Endodermal cell (in vitro differentiated cells): ENCODE data around the gene PRKCQ. TPM values are rescaled to one million over a fixed set of nuclear protein-coding genes. Genes with fewer than 3 reads are reported as not detected.

Experiments
- DNase-seq: peaks from one replicate; pipeline ENCODE4 v3.0.0-alpha.2; 2017
- H3K27ac ChIP-seq: 2 replicates; pipeline ENCODE4 v1.5.1; 2013; ENCODE audit warnings: mild to moderate bottlenecking, low read depth, low read length, moderate library complexity
- H3K27me3 ChIP-seq: 2 replicates; pipeline ENCODE4 v1.6.1; 2013; ENCODE audit warnings: mild to moderate bottlenecking, low read length, moderate library complexity; ENCODE audit not compliant: insufficient read depth, control insufficient read depth, poor library complexity, severe bottlenecking
- H3K36me3 ChIP-seq: 2 replicates; pipeline ENCODE4 v1.7.0; 2013; ENCODE audit warnings: mild to moderate bottlenecking, low read length, moderate library complexity; ENCODE audit not compliant: control insufficient read depth, insufficient read depth
- H3K4me1 ChIP-seq: one replicate; pipeline ENCODE4 v1.7.0; 2013; ENCODE audit warnings: low read length; ENCODE audit not compliant: control insufficient read depth, insufficient read depth
- H3K4me3 ChIP-seq: 2 replicates; pipeline ENCODE4 v1.5.1; 2013; ENCODE audit warnings: mild to moderate bottlenecking, low read length, moderate library complexity
- H3K9ac ChIP-seq: 2 replicates; pipeline ENCODE4 v1.6.1; 2013; ENCODE audit warnings: mild to moderate bottlenecking, low read length, moderate library complexity; ENCODE audit not compliant: poor library complexity, severe bottlenecking; ENCODE audit errors: extremely low read depth
- H3K9me3 ChIP-seq: 2 replicates; pipeline ENCODE4 v1.6.1; 2013; ENCODE audit warnings: mild to moderate bottlenecking, low read length, moderate library complexity; ENCODE audit not compliant: control insufficient read depth
- H3K27ac Mint-ChIP-seq: 2 replicates; pipeline ENCODE4 v1.8.0; 2020; ENCODE audit warnings: mixed read lengths
- H3K27me3 Mint-ChIP-seq: 2 replicates; pipeline ENCODE4 v1.8.0; 2021; ENCODE audit warnings: mild to moderate bottlenecking, mixed read lengths; ENCODE audit not compliant: insufficient read depth
- H3K36me3 Mint-ChIP-seq: 2 replicates; pipeline ENCODE4 v1.8.0; 2020; ENCODE audit warnings: low read depth, mixed read lengths
- H3K4me1 Mint-ChIP-seq: 2 replicates; pipeline ENCODE4 v1.8.0; 2020; ENCODE audit warnings: mixed read lengths
- H3K4me3 Mint-ChIP-seq: 2 replicates; pipeline ENCODE4 v1.8.0; 2020; ENCODE audit warnings: mild to moderate bottlenecking, moderate library complexity, mixed read lengths
- H3K9me3 Mint-ChIP-seq: 2 replicates; pipeline ENCODE4 v1.8.0; 2020; ENCODE audit warnings: mild to moderate bottlenecking, mixed read lengths
- WGBS, 2 experiments: methylation state at CpG; one replicate each; pipeline versions ENCODE4 v1.1.5 to v1.1.7; 2013; ENCODE audit warnings: missing lambda C conversion rate in 2 of 2, mixed read lengths in 1 of 2; ENCODE audit not compliant: insufficient coverage in 1 of 2, insufficient read length in 1 of 2; 5-methylcytosine and 5-hydroxymethylcytosine counted together
- total RNA-seq, 2 donors: library from RNA; stranded (reverse); fragmentation: NEBNext Ultra II Directional in 1 of 2; extraction: Animal tissue kit (Norgen Biotek cat#: 25700) in 1 of 2; gene quantifications; 2 replicates in 1 of 2; 3 replicates in 1 of 2; pipeline ENCODE4 v1.2.1, GENCODE V29; 2021
- TF ChIP-seq, protein P1 (sequence below): fragments of 200-600 bp; sonication (generic); conservative IDR thresholded peaks from 2 replicates; pipeline ENCODE4 v1.5.0; 2021; ENCODE audit warnings: antibody characterized with exemption, mild to moderate bottlenecking

The PRKCQ gene
- total RNA-seq, 2 donors from 2014 or later: 24.3 to 29.1 TPM

- Mint-ChIP-seq H3K27me3 (no peaks in the 10 kb centered on the region), H3K9me3 (no peaks in the 10 kb centered on the region), H3K4me3 (no peak overlapping the region), H3K27ac (no peak overlapping the region), H3K36me3 (peaks cover 8% of the 10 kb centered on the region), H3K4me1 (peaks cover 42% of the 10 kb centered on the region)
- no peak for DNase-seq
- H3K36me3 ChIP-seq: peaks cover 24% of the 10 kb centered on the region
- H3K4me1 ChIP-seq: peaks cover 12% of the 10 kb centered on the region
- no peak overlapping the region for H3K9ac ChIP-seq
- no peak overlapping the region for H3K4me3 ChIP-seq
- no peaks in the 10 kb centered on the region for H3K9me3 ChIP-seq
- 92 to 98% methylated on average over 5 to 6 of the region's 6 CpGs for WGBS, 2 experiments
- no peak overlapping the region for H3K27ac ChIP-seq
- no peaks in the 10 kb centered on the region for H3K27me3 ChIP-seq
- TF ChIP-seq, protein P1, sequence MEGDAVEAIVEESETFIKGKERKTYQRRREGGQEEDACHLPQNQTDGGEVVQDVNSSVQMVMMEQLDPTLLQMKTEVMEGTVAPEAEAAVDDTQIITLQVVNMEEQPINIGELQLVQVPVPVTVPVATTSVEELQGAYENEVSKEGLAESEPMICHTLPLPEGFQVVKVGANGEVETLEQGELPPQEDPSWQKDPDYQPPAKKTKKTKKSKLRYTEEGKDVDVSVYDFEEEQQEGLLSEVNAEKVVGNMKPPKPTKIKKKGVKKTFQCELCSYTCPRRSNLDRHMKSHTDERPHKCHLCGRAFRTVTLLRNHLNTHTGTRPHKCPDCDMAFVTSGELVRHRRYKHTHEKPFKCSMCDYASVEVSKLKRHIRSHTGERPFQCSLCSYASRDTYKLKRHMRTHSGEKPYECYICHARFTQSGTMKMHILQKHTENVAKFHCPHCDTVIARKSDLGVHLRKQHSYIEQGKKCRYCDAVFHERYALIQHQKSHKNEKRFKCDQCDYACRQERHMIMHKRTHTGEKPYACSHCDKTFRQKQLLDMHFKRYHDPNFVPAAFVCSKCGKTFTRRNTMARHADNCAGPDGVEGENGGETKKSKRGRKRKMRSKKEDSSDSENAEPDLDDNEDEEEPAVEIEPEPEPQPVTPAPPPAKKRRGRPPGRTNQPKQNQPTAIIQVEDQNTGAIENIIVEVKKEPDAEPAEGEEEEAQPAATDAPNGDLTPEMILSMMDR: no peak
Measured at GRCh38 chr10:6522230-6522629, 57.8 kb downstream of the PRKCQ start.

GRCh38 chr10:6520138-6520537 lies 59.9 kb downstream of the PRKCQ start:
- no peaks in the 10 kb centered on the region for H3K9me3 Mint-ChIP-seq
- Histone ChIP-seq H3K36me3 (peaks cover 11% of the 10 kb centered on the region), H3K9me3 (no peaks in the 10 kb centered on the region), H3K27ac (no peak overlapping the region), H3K9ac (no peak overlapping the region), H3K4me1 (peaks cover 16% of the 10 kb centered on the region), H3K27me3 (no peaks in the 10 kb centered on the region), H3K4me3 (no peak overlapping the region)
- no peak overlapping the region for H3K4me3 Mint-ChIP-seq
- no peak for DNase-seq
- H3K36me3 Mint-ChIP-seq: no peaks in the 10 kb centered on the region
- no peaks in the 10 kb centered on the region for H3K27me3 Mint-ChIP-seq
- WGBS, 2 experiments: 95 to 96% methylated on average over 2 to 10 of the region's 10 CpGs
- TF ChIP-seq, protein P1: no peak
- peaks cover 46% of the 10 kb centered on the region for H3K4me1 Mint-ChIP-seq
- no peak overlapping the region for H3K27ac Mint-ChIP-seq

DNA sequence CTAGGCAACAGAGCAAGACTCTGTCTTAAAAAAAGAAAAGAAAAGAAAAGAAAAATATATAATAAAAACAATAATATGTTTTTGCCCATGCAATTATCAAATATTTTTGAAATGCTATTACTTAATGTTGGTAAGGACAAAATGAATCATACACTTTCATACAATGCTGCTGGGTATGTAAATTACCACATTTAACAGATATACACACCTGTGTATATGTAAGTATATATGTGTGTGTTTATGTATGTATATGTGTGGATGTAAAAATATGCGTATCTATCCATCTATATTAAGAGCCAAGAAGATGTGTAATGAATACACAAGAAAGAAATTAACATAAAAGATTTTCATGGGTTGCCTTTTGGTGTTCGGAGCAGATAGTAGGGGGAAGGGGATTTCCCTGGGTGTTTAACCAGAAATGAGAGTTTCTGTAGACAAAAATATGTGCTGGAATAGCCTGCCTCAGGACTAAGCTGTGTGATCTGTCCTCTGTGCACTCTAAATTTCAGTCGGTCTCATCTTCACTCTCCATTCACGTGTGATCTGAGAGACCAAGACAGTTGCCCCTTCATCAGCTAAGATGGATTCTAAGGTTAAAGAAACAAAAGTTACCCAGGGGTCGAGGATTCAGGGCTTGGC lies 61.2 kb downstream of the PRKCQ start:
- 89 to 90% methylated on average over 4 of the region's 5 CpGs for WGBS, 2 experiments
- H3K9me3 ChIP-seq: no peaks in the 10 kb centered on the region
- no peaks in the 10 kb centered on the region for H3K9me3 Mint-ChIP-seq

More for the DNA sequence above, 61.2 kb downstream of the PRKCQ start:
- no peak overlapping the region for H3K27ac Mint-ChIP-seq
- H3K27ac ChIP-seq: no peak overlapping the region
- no peak for DNase-seq
- H3K4me3 Mint-ChIP-seq: no peak overlapping the region
- peaks cover 16% of the 10 kb centered on the region for H3K4me1 ChIP-seq
- H3K4me1 Mint-ChIP-seq: peaks cover 45% of the 10 kb centered on the region
- H3K36me3 ChIP-seq: peaks cover 16% of the 10 kb centered on the region
- peaks cover 10% of the 10 kb centered on the region for H3K36me3 Mint-ChIP-seq
- H3K27me3 Mint-ChIP-seq: no peaks in the 10 kb centered on the region
- TF ChIP-seq, protein P1: no peak
- no peak overlapping the region for H3K4me3 ChIP-seq
- H3K27me3 ChIP-seq: no peaks in the 10 kb centered on the region
- H3K9ac ChIP-seq: no peak overlapping the region
